Right lobe of liver (tissue), 4 donors: ENCODE data around the gene GRIK1.

ENCODE experiments used
- CTCF ChIP-seq, 4 donors: fragments of 200-600 bp in 3 of 4; fragments of 450-650 bp in 1 of 4; IDR thresholded peaks; one replicate each; pipeline versions ENCODE4 v1.5.1 to v1.8.0; 2016 to 2022; ENCODE audit warnings: antibody characterized with exemption in 4 of 4, mild to moderate bottlenecking in 2 of 4
- POLR2A ChIP-seq: fragments of 450-650 bp; IDR thresholded peaks from one replicate; pipeline ENCODE4 v1.6.1; 2017; ENCODE audit warnings: antibody characterized with exemption, mild to moderate bottlenecking
- donor health status: DM: no; HTN: no; CAD: no.
- donor health status: DM: no; HTN: no; CAD: no.
- donor health status: DM: no; HTN: yes; CAD: no.

- no peak for TF ChIP-seq CTCF (IDR thresholded peaks at IDR 0.05)
- no peak for TF ChIP-seq POLR2A
Measured at GRCh38 chr21:29664615-29665014, 275.2 kb downstream of the GRIK1 start.
